DOHH2 (cell line): ENCODE results near the gene ASB17.

Experiments used
- H3F3A ChIP-seq: fragments of 200-600 bp; sonication (generic), shearing (Covaris generic); 2 replicates; pipeline ENCODE4 v1.6.0; 2016; ENCODE audit warnings: antibody characterized with exemption, mild to moderate bottlenecking; ENCODE audit not compliant: control insufficient read depth, insufficient read depth
- H3K27ac ChIP-seq: fragments of 200-600 bp; sonication (generic); 2 replicates; pipeline ENCODE4 v1.5.1; 2014; ENCODE audit warnings: low read depth, mild to moderate bottlenecking, low read length, moderate library complexity
- H3K27me3 ChIP-seq: fragments of 200-600 bp; sonication (generic); 2 replicates; pipeline ENCODE4 v1.6.1; 2014; ENCODE audit warnings: mild to moderate bottlenecking, low read length, mixed read lengths; ENCODE audit not compliant: control insufficient read depth
- H3K36me3 ChIP-seq: fragments of 200-600 bp; sonication (generic); 2 replicates; pipeline ENCODE4 v1.6.1; 2014; ENCODE audit warnings: mild to moderate bottlenecking, low read length, moderate library complexity, mixed read lengths; ENCODE audit not compliant: control insufficient read depth
- H3K4me1 ChIP-seq: fragments of 200-600 bp; sonication (generic); 2 replicates; pipeline ENCODE4 v1.6.1; 2014; ENCODE audit warnings: mild to moderate bottlenecking, low read length, mixed read lengths; ENCODE audit not compliant: control insufficient read depth
- H3K4me2 ChIP-seq: fragments of 200-600 bp; sonication (generic); 2 replicates; pipeline ENCODE4 v1.6.0; 2014; ENCODE audit warnings: mild to moderate bottlenecking, low read length, moderate library complexity
- H3K4me3 ChIP-seq: fragments of 200-600 bp; sonication (generic); 2 replicates; pipeline ENCODE4 v1.5.1; 2014; ENCODE audit warnings: mild to moderate bottlenecking, low read length, mixed read lengths
- H3K79me2 ChIP-seq: fragments of 200-600 bp; sonication (generic); 2 replicates; pipeline ENCODE4 v1.6.1; 2014; ENCODE audit warnings: mild to moderate bottlenecking, low read length, mixed read lengths; ENCODE audit not compliant: control insufficient read depth
- H3K9me2 ChIP-seq: fragments of 200-600 bp; sonication (generic); replicated peaks from 2 replicates; pipeline ENCODE4 v1.6.1; 2014; ENCODE audit warnings: mild to moderate bottlenecking, low read length, mixed read lengths; ENCODE audit not compliant: control insufficient read depth
- H3K9me3 ChIP-seq: fragments of 200-600 bp; sonication (generic); 2 replicates; pipeline ENCODE4 v1.6.1; 2014; ENCODE audit warnings: antibody characterized with exemption, low read length, mixed read lengths; ENCODE audit not compliant: control insufficient read depth, insufficient read depth
- H4K20me1 ChIP-seq: fragments of 200-600 bp; sonication (generic); 2 replicates; pipeline ENCODE4 v1.6.0; 2014; ENCODE audit warnings: low read depth, mild to moderate bottlenecking, antibody characterized with exemption, low read length, moderate library complexity; ENCODE audit not compliant: control insufficient read depth, insufficient read depth
- CTCF ChIP-seq: fragments of 200-600 bp; sonication (generic); IDR thresholded peaks from one replicate; pipeline ENCODE4 v1.5.1; 2014; ENCODE audit warnings: antibody characterized with exemption, mild to moderate bottlenecking, low read depth, low read length; ENCODE audit not compliant: poor library complexity, severe bottlenecking
- EZH2phosphoT487 ChIP-seq: fragments of 200-600 bp; sonication (generic); IDR thresholded peaks from 2 replicates; pipeline ENCODE4 v1.6.1; 2017; ENCODE audit warnings: borderline replicate concordance, mild to moderate bottlenecking, antibody characterized with exemption, low read length, moderate library complexity, mixed read lengths

The ASB17 gene

GRCh38 chr1:75932304-75932703, at the start of gene ASB17:
Gene ASB17, minus strand, starts transcription at chr1:75932404. Its CDS starts 113 bp downstream, at chr1:75932291.
- TF ChIP-seq EZH2phosphoT487 = no peak
- no peak for TF ChIP-seq CTCF
- H4K20me1 ChIP-seq = no peaks in the 10 kb centered on the region

GRCh38 chr1:75980972-75981897, 49.0 kb upstream of the ASB17 start:
- Histone ChIP-seq H3K4me1 (no peaks in the 10 kb centered on the region), H3K36me3 (no peaks in the 10 kb centered on the region), H3K9me2 (no peaks in the 10 kb centered on the region), H3K4me3 (no peak overlapping the region), H3K79me2 (no peaks in the 10 kb centered on the region), H3F3A (no peaks in the 10 kb centered on the region), H3K4me2 (no peak overlapping the region), H3K27me3 (no peaks in the 10 kb centered on the region), H3K27ac (no peak overlapping the region), H4K20me1 (no peaks in the 10 kb centered on the region), H3K9me3 (no peaks in the 10 kb centered on the region)
- no peak for TF ChIP-seq CTCF
- TF ChIP-seq EZH2phosphoT487 = no peak

More at GRCh38 chr1:75932304-75932703, at the start of gene ASB17:
- Histone ChIP-seq H3K4me2 (no peak within 1 kb of the TSS), H3K36me3 (no peaks in the 10 kb centered on the region), H3K79me2 (no peaks in the 10 kb centered on the region), H3K4me3 (no peak within 1 kb of the TSS), H3K4me1 (no peaks in the 10 kb centered on the region), H3K27ac (no peak within 1 kb of the TSS), H3K9me2 (no peaks in the 10 kb centered on the region), H3K9me3 (no peaks in the 10 kb centered on the region), H3K27me3 (no peaks in the 10 kb centered on the region), H3F3A (no peaks in the 10 kb centered on the region)

- H3F3A ChIP-seq = no peaks in the 10 kb centered on the region
- no peaks in the 10 kb centered on the region for H3K4me1 ChIP-seq
- H3K27ac ChIP-seq = no peak overlapping the region
- H3K9me3 ChIP-seq = no peaks in the 10 kb centered on the region
- H3K4me2 ChIP-seq = no peak overlapping the region
- H3K79me2 ChIP-seq = no peaks in the 10 kb centered on the region
- no peaks in the 10 kb centered on the region for H3K9me2 ChIP-seq
- H4K20me1 ChIP-seq = no peaks in the 10 kb centered on the region
- no peaks in the 10 kb centered on the region for H3K36me3 ChIP-seq
- TF ChIP-seq CTCF = no peak
- TF ChIP-seq EZH2phosphoT487 = no peak
- H3K27me3 ChIP-seq = no peaks in the 10 kb centered on the region
- no peak overlapping the region for H3K4me3 ChIP-seq
Observed at GRCh38 chr1:75970631-75971030, 38.4 kb upstream of the ASB17 start.
